HCT116 (cell line): ENCODE measurements around the gene SLC18A2. TPM values are rescaled to one million over a fixed set of nuclear protein-coding genes. Genes with fewer than 3 reads are reported as not detected.

Experiments
- ATAC-seq: fragments of 200-7000 bp; cut with Tn5 transposase; 2 replicates; pipeline ENCODE4 v1.9.1; 2020; ENCODE audit warnings: mild to moderate bottlenecking, moderate library complexity
- BruUV-seq: library from RNA; stranded (reverse); fragments of 400-500 nt; replicated peaks from 2 replicates; lab custom pipeline; 2021; lab: Mats Ljungman, UMichigan
- CTCF ChIA-PET: fragments of 300-600 bp; sonication (Branson Sonifier 250); formaldehyde crosslinking; loops from one replicate; lab custom pipeline; 2021; ENCODE audit warnings: antibody characterized with exemption; lab: Charles Lee
- POLR2A ChIA-PET: fragments of 300-600, 350-600 bp; sonication (Branson Sonifier 250); formaldehyde crosslinking; loops from one replicate; lab custom pipeline; 2021; ENCODE audit warnings: antibody characterized with exemption; lab: Charles Lee
- RAD21 ChIA-PET, 2 experiments: fragments of 300-600 bp; sonication (Branson Sonifier 250); formaldehyde crosslinking; loops; one replicate each; lab custom pipeline; 2023; ENCODE audit warnings: low total read pairs in 2 of 2; ENCODE audit not compliant: uncharacterized antibody in 2 of 2, unreplicated experiment in 2 of 2, low non-redundant PET in 1 of 2; lab: Charles Lee
- DNase-seq: peaks from one replicate; pipeline ENCODE4 v3.0.0-alpha.2; 2010; ENCODE audit warnings: low read depth, low spot score
- H2AFZ ChIP-seq: fragments of 200-600 bp; shearing (Covaris generic), sonication (generic); 2 replicates; pipeline ENCODE4 v1.6.1; 2017; ENCODE audit warnings: low read depth, mixed run types, mixed read lengths, antibody characterized with exemption, low read length; ENCODE audit not compliant: poor library complexity, severe bottlenecking
- H3K27ac ChIP-seq: 2 replicates; pipeline ENCODE4 v1.5.1; 2012; ENCODE audit warnings: low read depth, low read length
- H3K27me3 ChIP-seq: fragments of 200-600 bp; sonication (generic); 2 replicates; pipeline ENCODE4 v1.6.1; 2016; ENCODE audit warnings: mixed run types, low read length, mixed read lengths; ENCODE audit not compliant: insufficient read depth
- H3K36me3 ChIP-seq, 2 experiments: fragments of 200-500 bp in 1 of 2; fragments of 200-600 bp in 1 of 2; sonication (Bioruptor generic) in 1 of 2; sonication (generic) in 1 of 2; 2 replicates each; pipeline versions ENCODE4 v1.5.1 to v1.6.1; 2014 to 2016; ENCODE audit warnings: low read length in 2 of 2, inconsistent platforms in 1 of 2, mixed read lengths in 1 of 2, mixed run types in 1 of 2; ENCODE audit not compliant: insufficient read depth in 2 of 2, control insufficient read depth in 1 of 2
- H3K4me1 ChIP-seq, 2 experiments: fragments of 200-600 bp in 1 of 2; sonication (generic) in 1 of 2; 2 replicates each; pipeline versions ENCODE4 v1.5.1 to v1.6.1; 2012 to 2017; ENCODE audit warnings: low read length in 2 of 2, inconsistent platforms in 1 of 2, mild to moderate bottlenecking in 1 of 2, mixed read lengths in 1 of 2, mixed run types in 1 of 2, moderate library complexity in 1 of 2; ENCODE audit not compliant: insufficient read depth in 2 of 2, control insufficient read depth in 1 of 2
- H3K4me2 ChIP-seq: fragments of 200-600 bp; sonication (generic); 2 replicates; pipeline ENCODE4 v1.6.1; 2017; ENCODE audit warnings: mixed run types, low read length, mixed read lengths
- H3K4me3 ChIP-seq, 2 experiments: fragments of 200-600 bp in 1 of 2; sonication (generic) in 1 of 2; replicated peaks in 1 of 2; 2 replicates each; pipeline ENCODE4 v1.5.1; 2011 to 2016; ENCODE audit warnings: low read length in 2 of 2, control low read depth in 1 of 2, low read depth in 1 of 2, mild to moderate bottlenecking in 1 of 2, mixed read lengths in 1 of 2, mixed run types in 1 of 2
- H3K79me2 ChIP-seq: fragments of 200-600 bp; sonication (generic); 2 replicates; pipeline ENCODE4 v1.6.1; 2017; ENCODE audit warnings: mild to moderate bottlenecking, mixed run types, low read length, moderate library complexity, mixed read lengths; ENCODE audit not compliant: insufficient read depth
- H3K9ac ChIP-seq: fragments of 200-600 bp; sonication (generic); 2 replicates; pipeline ENCODE4 v1.6.1; 2016; ENCODE audit warnings: low read length, mixed read lengths
- H3K9me2 ChIP-seq: fragments of 200-600 bp; sonication (generic), shearing (Covaris generic); 2 replicates; pipeline ENCODE4 v1.6.1; 2017; ENCODE audit warnings: mixed run types, mild to moderate bottlenecking, moderate library complexity; ENCODE audit not compliant: insufficient read depth
- H3K9me3 ChIP-seq, 2 experiments: fragments of 200-500 bp in 1 of 2; fragments of 200-600 bp in 1 of 2; sonication (Bioruptor generic) in 1 of 2; sonication (generic) in 1 of 2; 2 replicates each; pipeline ENCODE4 v1.6.1; 2014 to 2017; ENCODE audit warnings: low read length in 2 of 2, mixed read lengths in 2 of 2, inconsistent platforms in 1 of 2, low read depth in 1 of 2, mild to moderate bottlenecking in 1 of 2, mixed run types in 1 of 2, moderate library complexity in 1 of 2; ENCODE audit not compliant: control insufficient read depth in 1 of 2, insufficient read depth in 1 of 2
- H4K20me1 ChIP-seq: fragments of 200-600 bp; sonication (generic), shearing (Covaris generic); 2 replicates; pipeline ENCODE4 v1.6.1; 2017; ENCODE audit warnings: mixed run types, mild to moderate bottlenecking, moderate library complexity; ENCODE audit not compliant: insufficient read depth
- ATF3 ChIP-seq: IDR thresholded peaks from 2 replicates; pipeline ENCODE4 v1.6.1; 2012
- CBX3 ChIP-seq: IDR thresholded peaks from 2 replicates; pipeline ENCODE4 v1.6.1; 2012; ENCODE audit warnings: low read depth
- CEBPB ChIP-seq: IDR thresholded peaks from 2 replicates; pipeline ENCODE4 v1.6.1; 2012; ENCODE audit warnings: low read depth
- CTCF ChIP-seq, 3 experiments: fragments of 200-600 bp in 1 of 3; sonication (generic) in 1 of 3; IDR thresholded peaks in 2 of 3; conservative IDR thresholded peaks in 1 of 3; 2 replicates each; pipeline ENCODE4 v1.5.1; 2012 to 2017; ENCODE audit warnings: low read depth in 2 of 3, low read length in 2 of 3, antibody characterized with exemption in 1 of 3, borderline replicate concordance in 1 of 3, control low read depth in 1 of 3, mild to moderate bottlenecking in 1 of 3, mixed read lengths in 1 of 3, mixed run types in 1 of 3, moderate library complexity in 1 of 3; ENCODE audit not compliant: insufficient read depth in 1 of 3
- ELF1 ChIP-seq: IDR thresholded peaks from 2 replicates; pipeline ENCODE4 v1.6.1; 2012; ENCODE audit warnings: low read depth, borderline replicate concordance
- EZH2phosphoT487 ChIP-seq: fragments of 200-600 bp; IDR thresholded peaks from 2 replicates; pipeline ENCODE4 v1.6.1; 2018; ENCODE audit warnings: antibody characterized with exemption, borderline replicate concordance
- FOSL1 ChIP-seq: IDR thresholded peaks from 2 replicates; pipeline ENCODE4 v1.6.1; 2012; ENCODE audit warnings: low read depth
- JUND ChIP-seq: IDR thresholded peaks from 2 replicates; pipeline ENCODE4 v1.6.1; 2012
- MAX ChIP-seq: IDR thresholded peaks from 2 replicates; pipeline ENCODE4 v1.6.1; 2012
- POLR2A ChIP-seq: IDR thresholded peaks from 2 replicates; pipeline ENCODE4 v1.7.0; 2011; ENCODE audit warnings: borderline replicate concordance; ENCODE audit not compliant: insufficient read depth, insufficient read length; ENCODE audit errors: extremely low read depth
- REST ChIP-seq: IDR thresholded peaks from 2 replicates; pipeline ENCODE4 v1.6.1; 2012; ENCODE audit warnings: low read depth
- SP1 ChIP-seq: IDR thresholded peaks from 2 replicates; pipeline ENCODE4 v1.6.1; 2012; ENCODE audit warnings: low read depth
- SRF ChIP-seq: IDR thresholded peaks from 2 replicates; pipeline ENCODE4 v1.6.1; 2012; ENCODE audit warnings: low read depth
- TCF7L2 ChIP-seq: IDR thresholded peaks from 2 replicates; pipeline ENCODE4 v1.7.0; 2011; ENCODE audit warnings: borderline replicate concordance, inconsistent platforms; ENCODE audit not compliant: insufficient read depth, insufficient read length; ENCODE audit errors: extremely low read depth
- ZFX ChIP-seq: fragments of 450-650 bp; IDR thresholded peaks from 2 replicates; pipeline ENCODE4 v1.6.1; 2017
- intact Hi-C: fragments of 100-400 bp; cut with micrococcal nuclease; formaldehyde crosslinking; loops from 2 replicates; pipeline ENCODE4 v1.10.0; 2022
- total RNA-seq: library from RNA; stranded (reverse); gene quantifications from one replicate; pipeline ENCODE4 v1.2.1, GENCODE V29; 2021; ENCODE audit not compliant: unreplicated experiment

The SLC18A2 gene
- total RNA-seq, 1 experiment from 2014 or later: not detected

GRCh38 chr10:117223693-117224430 lies 17.1 kb upstream of the SLC18A2 start:
- H4K20me1 ChIP-seq: no peaks in the 10 kb centered on the region
- H3K36me3 ChIP-seq: no peaks in the 10 kb centered on the region
- H2AFZ ChIP-seq: no peak overlapping the region
- RAD21 ChIA-PET: no interaction called here
- intact Hi-C loops: no loop called here
- no peaks in the 10 kb centered on the region for H3K9me3 ChIP-seq
- no peak for TF ChIP-seq REST
- TF ChIP-seq CTCF (IDR thresholded peaks at IDR 0.05 in 2 of 3, conservative IDR thresholded peaks at IDR 0.05 in 1 of 3; ENCODE audit: borderline replicate concordance in 1 of 3, insufficient read depth in 1 of 3, low read depth in 2 of 3, low read length in 2 of 3): no peak
- TF ChIP-seq TCF7L2: no peak
- no peak for TF ChIP-seq JUND
- no peak for TF ChIP-seq ZFX
- no peak for TF ChIP-seq EZH2phosphoT487
- no peak for TF ChIP-seq MAX
- no peak for TF ChIP-seq CBX3
- TF ChIP-seq FOSL1: no peak
- TF ChIP-seq SP1: no peak
- TF ChIP-seq SRF: no peak
- no peak for TF ChIP-seq ATF3
- no peak for TF ChIP-seq ELF1
- TF ChIP-seq CEBPB: no peak
- no peak for TF ChIP-seq POLR2A
- TF ChIP-seq, all 23 proteins: peak for 0
- Histone ChIP-seq H3K79me2 (no peaks in the 10 kb centered on the region), H3K4me1 (peaks cover 3 to 12% of the 10 kb centered on the region in 2 experiments; a peak in 2 of 4 replicates), H3K27ac (no peak overlapping the region), H3K9ac (no peak overlapping the region), H3K4me3 (no peak overlapping the region), H3K4me2 (no peak overlapping the region), H3K9me2 (no peaks in the 10 kb centered on the region), H3K27me3 (peaks cover 10% of the 10 kb centered on the region; the same call in 1 of the 2 replicates)
- ATAC-seq: no peak
- BruUV-seq: no TSS peak
- CTCF ChIA-PET: interaction anchor here (1.2 to 1.4 kb wide), 2 partner anchors 96 to 219 kb away, joined by 4 to 5 read pairs; no protein-coding TSS in a partner anchor
- no peak for DNase-seq
- POLR2A ChIA-PET: no interaction called here
